ENCODE data around the gene CDC5L. TPM values are rescaled to one million over a fixed set of nuclear protein-coding genes. Genes with fewer than 3 reads are reported as not detected.

CDC5L gene
- total and polyA plus RNA-seq, 2 of the 13 experiments (the other 11 are each of a cell fraction or from before 2014, with no cell fraction given) = 11.0 to 34.2 TPM

GRCh38 chr6:44404715-44405099 lies 17.2 kb downstream of the CDC5L start (continued):
- 0 out of 2 replicates have a peak, but pooled peaks have one; percentile 17 for TF ChIP-seq ARID5B (CRISPR knock-in tag; IDR thresholded peaks at IDR 0.05)
- TF ChIP-seq PPARG (CRISPR knock-in tag; conservative IDR thresholded peaks at IDR 0.05) = no peak
- no peak for TF ChIP-seq ZNF17 (CRISPR knock-in tag; IDR thresholded peaks at IDR 0.05)
- no peak for TF ChIP-seq NR2F1 (CRISPR knock-in tag; IDR thresholded peaks at IDR 0.05)
- TF ChIP-seq CENPT (CRISPR knock-in tag; IDR thresholded peaks at IDR 0.05; ENCODE audit: low read depth) = no peak
- TF ChIP-seq ZNF143 (CRISPR knock-in tag; IDR thresholded peaks at IDR 0.05) = no peak
- TF ChIP-seq FOSL2 (CRISPR knock-in tag; IDR thresholded peaks at IDR 0.05) = peak; percentile 87
- TF ChIP-seq TFDP1 (CRISPR knock-in tag; IDR thresholded peaks at IDR 0.05; ENCODE audit: borderline replicate concordance) = no peak
- TF ChIP-seq SP140L (CRISPR knock-in tag; IDR thresholded peaks at IDR 0.05; ENCODE audit: borderline replicate concordance) = no peak
- TF ChIP-seq THAP9 (CRISPR knock-in tag; IDR thresholded peaks at IDR 0.05; ENCODE audit: borderline replicate concordance) = no peak
- no peak for TF ChIP-seq TMF1 (CRISPR knock-in tag; IDR thresholded peaks at IDR 0.05; ENCODE audit: low read depth)
- TF ChIP-seq ZNF773 (CRISPR knock-in tag; IDR thresholded peaks at IDR 0.05; ENCODE audit: borderline replicate concordance) = no peak
- no peak for TF ChIP-seq TFDP2 (CRISPR knock-in tag; IDR thresholded peaks at IDR 0.05)
- no peak for TF ChIP-seq PHF21A (CRISPR knock-in tag; IDR thresholded peaks at IDR 0.05)
- TF ChIP-seq FOXC1 (CRISPR knock-in tag; IDR thresholded peaks at IDR 0.05; ENCODE audit: borderline replicate concordance) = no peak
- TF ChIP-seq ZNF644 (CRISPR knock-in tag; IDR thresholded peaks at IDR 0.05; ENCODE audit: low read depth) = peak; percentile 51; the same call in 1 of the 2 replicates
- no peak for TF ChIP-seq CTCF (CRISPR knock-in tag; IDR thresholded peaks at IDR 0.05)
- peak; percentile 72 for TF ChIP-seq NFE2L2 (IDR thresholded peaks at IDR 0.05; ENCODE audit: low read length)
- no peak for TF ChIP-seq FOXJ3 (CRISPR knock-in tag; IDR thresholded peaks at IDR 0.05; ENCODE audit: borderline replicate concordance)
